Gastrocnemius medialis (tissue), 4 donors: Measurements from ENCODE around the gene IYD.

Source experiments
- POLR2A ChIP-seq, 2 donors: fragments of 450-650 bp; IDR thresholded peaks; one replicate each; pipeline ENCODE4 v1.6.1; 2017; ENCODE audit warnings: antibody characterized with exemption in 2 of 2, mild to moderate bottlenecking in 2 of 2, moderate library complexity in 2 of 2
- TF ChIP-seq, protein P1 (sequence below), 5 experiments: fragments of 450-650 bp in 3 of 5; fragments of 200-600 bp in 2 of 5; sonication (generic) in 2 of 5; IDR thresholded peaks in 4 of 5; conservative IDR thresholded peaks in 1 of 5; 1 replicate in 4 of 5; 2 replicates in 1 of 5; pipeline ENCODE4 v1.5.1; 2016 to 2019; ENCODE audit warnings: antibody characterized with exemption in 5 of 5, mild to moderate bottlenecking in 3 of 5, moderate library complexity in 3 of 5

DNA sequence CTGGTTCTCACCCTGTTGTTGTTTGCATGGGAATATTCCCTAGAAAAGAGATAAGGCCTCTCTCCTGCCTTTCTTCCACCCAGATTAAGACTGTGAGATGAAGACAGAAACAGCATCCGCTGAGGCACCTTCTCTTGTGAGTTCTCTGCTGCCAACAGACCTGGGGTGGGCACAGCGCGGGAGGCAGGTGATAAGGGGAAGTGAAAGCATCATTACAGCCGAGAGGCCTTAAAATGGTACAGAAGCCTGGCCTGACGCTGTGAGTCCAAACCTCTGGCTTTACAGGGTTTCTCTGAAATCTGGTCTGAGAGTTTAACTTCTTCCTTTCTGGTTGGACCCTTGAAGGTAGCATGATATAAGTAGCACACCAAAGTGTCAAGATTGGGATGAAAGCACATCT lies 21.0 kb upstream of the IYD start:
- no peak for TF ChIP-seq POLR2A (IDR thresholded peaks at IDR 0.05)
- TF ChIP-seq, protein P1, sequence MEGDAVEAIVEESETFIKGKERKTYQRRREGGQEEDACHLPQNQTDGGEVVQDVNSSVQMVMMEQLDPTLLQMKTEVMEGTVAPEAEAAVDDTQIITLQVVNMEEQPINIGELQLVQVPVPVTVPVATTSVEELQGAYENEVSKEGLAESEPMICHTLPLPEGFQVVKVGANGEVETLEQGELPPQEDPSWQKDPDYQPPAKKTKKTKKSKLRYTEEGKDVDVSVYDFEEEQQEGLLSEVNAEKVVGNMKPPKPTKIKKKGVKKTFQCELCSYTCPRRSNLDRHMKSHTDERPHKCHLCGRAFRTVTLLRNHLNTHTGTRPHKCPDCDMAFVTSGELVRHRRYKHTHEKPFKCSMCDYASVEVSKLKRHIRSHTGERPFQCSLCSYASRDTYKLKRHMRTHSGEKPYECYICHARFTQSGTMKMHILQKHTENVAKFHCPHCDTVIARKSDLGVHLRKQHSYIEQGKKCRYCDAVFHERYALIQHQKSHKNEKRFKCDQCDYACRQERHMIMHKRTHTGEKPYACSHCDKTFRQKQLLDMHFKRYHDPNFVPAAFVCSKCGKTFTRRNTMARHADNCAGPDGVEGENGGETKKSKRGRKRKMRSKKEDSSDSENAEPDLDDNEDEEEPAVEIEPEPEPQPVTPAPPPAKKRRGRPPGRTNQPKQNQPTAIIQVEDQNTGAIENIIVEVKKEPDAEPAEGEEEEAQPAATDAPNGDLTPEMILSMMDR (IDR thresholded peaks at IDR 0.05 in 4 of 5, conservative IDR thresholded peaks at IDR 0.05 in 1 of 5) = no peak
